ENCODE results near the gene GOLGA8G.
"Not testable (repeated sequence)": the region's sequence is repeated elsewhere in the genome, so short reads cannot be mapped to it uniquely, and the experiment has no call there.

Gene GOLGA8G, protein sequence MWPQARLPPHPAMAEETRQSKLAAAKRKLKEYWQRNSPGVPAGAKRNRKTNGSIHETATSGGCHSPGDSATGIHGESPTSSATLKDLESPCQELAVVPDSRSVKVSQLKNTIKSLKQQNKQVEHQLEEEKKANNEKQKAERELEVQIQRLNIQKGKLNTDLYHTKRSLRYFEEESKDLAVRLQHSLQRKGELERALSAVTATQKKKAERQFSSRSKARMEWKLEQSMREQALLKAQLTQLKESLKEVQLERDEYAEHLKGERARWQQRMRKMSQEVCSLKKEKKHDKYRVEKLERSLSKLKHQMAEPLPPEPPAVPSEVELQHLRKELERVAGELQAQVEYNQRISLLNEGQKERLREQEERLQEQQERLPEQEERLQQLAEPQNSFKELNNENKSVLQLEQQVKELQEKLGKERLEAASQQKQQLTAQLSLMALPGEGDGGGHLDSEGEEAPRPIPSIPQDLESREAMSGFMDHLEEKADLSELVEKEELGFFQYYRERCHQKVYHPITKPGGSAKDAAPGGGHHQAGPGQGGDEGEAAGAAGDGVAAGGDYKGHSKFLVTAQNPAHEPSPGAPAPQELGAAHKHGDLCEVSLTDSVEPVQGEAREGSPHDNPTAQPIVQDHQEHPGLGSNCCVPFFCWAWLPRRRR

DNA sequence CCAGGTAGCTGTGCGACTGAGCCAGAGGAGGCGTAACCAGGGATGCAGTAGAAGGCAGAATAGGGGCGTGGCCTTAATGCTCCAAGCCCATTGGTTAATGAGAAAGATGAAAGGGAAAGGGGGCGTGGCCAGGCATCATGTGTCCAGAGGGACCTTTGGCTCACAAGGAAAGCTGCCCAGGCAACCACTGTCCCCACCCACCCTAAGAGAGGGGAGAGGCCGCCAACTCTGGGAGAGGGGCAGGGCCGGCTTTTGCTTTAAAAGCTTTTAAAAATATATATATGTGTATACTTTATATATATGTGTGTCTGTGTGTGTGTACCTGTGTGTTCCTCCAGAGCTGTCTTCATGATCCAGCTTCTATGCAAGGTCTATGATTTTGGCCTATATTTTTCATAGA lies at the start of gene GOLGA8G:
GOLGA8G (minus strand) TSS at position 18 of the 400 bp plus-strand sequence. CDS start 62 bp downstream, outside the sequence.
- DNase-seq (ENCODE audit: low read depth in 2 of 2) = not testable (repeated sequence)

DNA sequence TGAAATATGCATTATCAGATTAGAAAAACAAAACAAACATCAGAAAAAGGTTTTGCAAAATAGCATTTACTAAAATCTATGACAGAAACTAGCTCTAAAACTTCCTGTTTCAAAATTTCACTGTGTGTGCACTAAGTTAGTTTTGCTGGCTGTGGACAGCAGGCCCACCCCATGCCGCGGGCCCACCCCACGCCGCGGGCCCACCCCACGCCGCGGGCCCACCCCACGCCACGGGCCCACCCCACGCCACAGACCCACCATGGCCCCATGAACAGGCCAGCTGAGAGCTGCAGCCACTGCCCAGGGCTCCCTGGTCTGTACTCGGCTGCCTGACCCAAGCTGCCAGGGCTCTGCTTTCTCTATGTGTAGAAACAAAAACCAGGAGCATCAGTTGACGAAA lies 40.6 kb upstream of the GOLGA8G start:
- not testable (repeated sequence) for DNase-seq (ENCODE audit: low read depth in 2 of 2)

DNA sequence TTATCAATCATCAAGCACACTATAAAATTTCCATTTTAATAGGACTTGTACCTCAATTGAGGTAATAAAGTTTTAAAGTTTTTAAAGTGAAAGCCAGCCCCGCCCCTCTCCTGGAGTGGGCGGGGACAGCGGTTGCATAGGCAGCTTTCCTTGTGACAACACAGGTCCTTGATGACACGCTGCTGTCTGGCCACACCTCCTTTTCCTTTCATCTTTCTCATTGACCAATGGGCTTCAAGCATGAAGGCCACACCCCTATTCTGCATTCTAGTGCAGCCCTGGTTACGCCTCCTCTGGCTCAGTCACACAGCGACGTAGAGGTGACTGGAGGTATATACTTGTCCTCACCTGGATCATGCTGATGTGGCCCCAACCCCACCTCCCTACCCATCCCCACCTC lies 20.5 kb upstream of the GOLGA8G start, which contains the start of gene GOLGA6L25:
GOLGA6L25 (plus strand) TSS at position 301 of the 400 bp plus-strand sequence; CDS start at position 362, 61 bp downstream.
- not testable (repeated sequence) for DNase-seq (ENCODE audit: low read depth in 2 of 2)

DNA sequence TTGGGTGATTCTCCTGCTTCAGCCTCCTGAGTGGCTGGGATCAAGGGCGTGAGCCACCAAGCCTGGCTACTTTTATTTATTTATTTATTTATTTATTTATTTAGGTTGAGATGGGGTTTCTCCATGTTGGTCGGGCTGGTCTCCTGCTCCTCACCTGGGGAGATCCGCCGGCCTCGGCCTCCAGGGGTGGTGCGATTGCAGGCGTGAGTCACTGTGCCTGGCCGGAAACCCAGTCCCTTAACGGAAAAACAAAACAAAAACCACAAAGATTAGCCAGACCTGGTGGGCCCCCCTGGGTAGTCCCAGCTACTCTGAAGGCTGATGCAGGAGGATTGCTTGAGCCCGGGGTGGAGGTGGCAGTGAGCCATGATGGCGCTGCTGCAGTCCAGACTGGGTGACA lies 17.6 kb downstream of the GOLGA8G start:
- not testable (repeated sequence) for DNase-seq (ENCODE audit: low read depth in 2 of 2)

DNA sequence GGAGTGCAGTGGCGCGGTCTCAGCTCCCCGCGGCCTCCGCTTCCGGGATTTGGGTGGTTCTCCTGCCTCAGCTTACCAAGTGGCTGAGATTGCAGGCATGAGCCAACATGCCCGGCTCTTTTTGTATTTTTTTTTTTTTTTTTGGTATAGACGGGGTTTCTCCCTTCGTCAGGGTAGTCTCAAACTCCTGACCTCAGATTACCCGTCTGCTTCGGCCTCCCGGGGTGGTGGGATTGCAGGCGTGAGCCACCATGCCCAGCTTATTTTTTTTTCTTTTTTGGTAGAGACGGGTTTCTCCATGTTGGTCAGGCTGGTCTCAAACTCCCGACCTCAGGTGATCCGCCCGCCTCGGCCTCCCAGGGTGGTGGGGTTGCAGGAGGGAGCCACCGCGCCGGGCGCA lies 18.6 kb downstream of the GOLGA8G start:
- not testable (repeated sequence) for DNase-seq (ENCODE audit: low read depth in 2 of 2)

DNA sequence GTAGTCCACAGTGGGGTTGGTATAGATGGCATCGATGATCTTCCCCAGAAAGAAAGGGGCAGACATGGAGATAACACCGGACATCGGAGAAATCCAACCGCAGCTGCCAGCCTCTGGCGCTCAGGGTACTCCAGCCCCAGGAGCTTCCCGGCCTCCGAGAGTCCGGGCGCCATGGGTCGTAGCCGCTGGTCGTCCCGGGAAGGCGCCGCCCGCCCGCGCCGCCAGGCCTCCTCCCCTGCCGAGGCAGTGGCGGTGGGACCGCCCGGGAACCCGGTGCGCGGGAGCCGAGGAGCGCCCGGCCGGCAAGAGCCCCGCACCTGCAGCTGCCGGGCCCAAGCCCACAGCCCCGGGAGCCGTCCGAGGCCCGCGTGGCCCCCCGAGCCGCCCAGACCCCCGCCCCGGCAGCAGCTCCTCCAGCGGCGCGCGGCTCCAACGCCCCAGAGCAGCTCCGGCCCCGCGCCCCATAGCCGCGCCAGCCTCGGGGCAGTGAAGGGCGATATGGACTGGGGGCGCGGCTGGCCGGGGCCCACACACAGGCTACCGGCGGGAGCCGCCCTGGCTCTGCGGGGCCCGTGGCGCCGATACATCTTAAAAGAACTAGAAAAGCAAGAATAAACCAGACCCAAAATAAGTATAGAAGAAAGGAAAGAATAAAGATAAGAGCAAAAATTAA lies 24.4 kb downstream of the GOLGA8G start:
- DNase-seq (ENCODE audit: low read depth in 2 of 2) = not testable (repeated sequence)

DNA sequence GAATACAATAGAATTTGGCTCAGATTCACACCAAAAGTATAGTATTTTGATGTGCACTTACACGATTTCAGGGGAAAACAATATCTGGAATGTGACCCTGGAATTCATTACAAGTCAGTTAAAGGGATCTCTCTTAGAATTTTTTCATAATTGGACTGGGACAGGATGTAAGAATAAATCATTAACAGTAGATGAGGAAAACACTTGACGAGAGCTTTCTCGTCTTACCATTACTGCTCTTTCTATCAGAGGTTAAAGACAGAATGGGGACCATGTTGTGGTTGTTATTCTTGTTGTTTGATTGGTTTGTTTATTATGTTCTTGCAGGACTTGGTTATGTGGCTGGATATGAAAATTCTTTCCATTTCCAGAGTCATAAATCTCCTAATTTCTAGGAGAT lies 51.4 kb downstream of the GOLGA8G start:
- not testable (repeated sequence) for DNase-seq (ENCODE audit: low read depth in 2 of 2)

All from activated CD4-positive, alpha-beta T cell treated with anti-CD3 and anti-CD28 coated beads for 24 hours (primary cell).